AG09309 (cell line): ENCODE measurements around the gene CD226.
"Not testable (repeated sequence)": the region's sequence is repeated elsewhere in the genome, so short reads cannot be mapped to it uniquely, and the experiment has no call there.

Experiments used
- DNase-seq: peaks from one replicate; pipeline ENCODE4 v3.0.0-alpha.2; 2010; ENCODE audit warnings: low read depth
- H3K4me3 ChIP-seq: 2 replicates; pipeline ENCODE4 v1.5.1; 2011; ENCODE audit warnings: mild to moderate bottlenecking, low read depth, low read length, moderate library complexity; ENCODE audit not compliant: control insufficient read depth
- TF ChIP-seq, protein P1 (sequence below): IDR thresholded peaks from 2 replicates; pipeline ENCODE4 v1.5.1; 2011; ENCODE audit warnings: mild to moderate bottlenecking, low read depth, low read length, inconsistent platforms; ENCODE audit not compliant: insufficient read depth, control insufficient read depth; ENCODE audit errors: missing control alignments

Gene CD226

GRCh38 chr18:69916412-69916811 is 31.3 kb downstream of the CD226 start:
- H3K4me3 ChIP-seq, result no peak overlapping the region
- DNase-seq, result no peak
- TF ChIP-seq, protein P1, sequence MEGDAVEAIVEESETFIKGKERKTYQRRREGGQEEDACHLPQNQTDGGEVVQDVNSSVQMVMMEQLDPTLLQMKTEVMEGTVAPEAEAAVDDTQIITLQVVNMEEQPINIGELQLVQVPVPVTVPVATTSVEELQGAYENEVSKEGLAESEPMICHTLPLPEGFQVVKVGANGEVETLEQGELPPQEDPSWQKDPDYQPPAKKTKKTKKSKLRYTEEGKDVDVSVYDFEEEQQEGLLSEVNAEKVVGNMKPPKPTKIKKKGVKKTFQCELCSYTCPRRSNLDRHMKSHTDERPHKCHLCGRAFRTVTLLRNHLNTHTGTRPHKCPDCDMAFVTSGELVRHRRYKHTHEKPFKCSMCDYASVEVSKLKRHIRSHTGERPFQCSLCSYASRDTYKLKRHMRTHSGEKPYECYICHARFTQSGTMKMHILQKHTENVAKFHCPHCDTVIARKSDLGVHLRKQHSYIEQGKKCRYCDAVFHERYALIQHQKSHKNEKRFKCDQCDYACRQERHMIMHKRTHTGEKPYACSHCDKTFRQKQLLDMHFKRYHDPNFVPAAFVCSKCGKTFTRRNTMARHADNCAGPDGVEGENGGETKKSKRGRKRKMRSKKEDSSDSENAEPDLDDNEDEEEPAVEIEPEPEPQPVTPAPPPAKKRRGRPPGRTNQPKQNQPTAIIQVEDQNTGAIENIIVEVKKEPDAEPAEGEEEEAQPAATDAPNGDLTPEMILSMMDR, result peak; percentile 2

DNA sequence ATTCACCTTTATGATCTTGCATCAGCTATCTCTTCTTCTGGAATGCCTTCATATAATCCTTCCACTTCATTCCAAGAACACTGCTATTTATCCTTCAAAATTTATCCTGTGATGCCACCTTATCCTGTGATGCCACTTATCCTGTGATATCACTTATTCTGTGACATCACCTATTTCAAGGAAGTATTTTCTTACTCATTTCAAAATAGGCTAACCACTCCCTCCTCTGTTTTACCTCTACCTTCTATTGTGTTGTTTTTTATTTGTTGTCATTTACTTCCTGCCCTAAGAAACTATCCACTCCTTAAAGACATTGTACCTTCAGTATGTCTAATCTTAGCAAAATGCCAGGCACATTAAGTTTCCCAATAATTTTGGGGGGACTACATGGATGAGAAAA is 38.8 kb downstream of the CD226 start:
- TF ChIP-seq, protein P1, result no peak
- no peak for DNase-seq
- H3K4me3 ChIP-seq, result no peak overlapping the region

GRCh38 chr18:69906765-69907164 is 40.9 kb downstream of the CD226 start:
- TF ChIP-seq, protein P1, result no peak
- no peak for DNase-seq
- H3K4me3 ChIP-seq, result no peak overlapping the region

- no peak for DNase-seq
- TF ChIP-seq, protein P1, result no peak
- no peak overlapping the region for H3K4me3 ChIP-seq
These were observed 46.7 kb downstream of the CD226 start for GRCh38 chr18:69900941-69901340.

GRCh38 chr18:69899154-69899923 is 48.3 kb downstream of the CD226 start:
- not testable (repeated sequence) for H3K4me3 ChIP-seq, DNase-seq

DNA sequence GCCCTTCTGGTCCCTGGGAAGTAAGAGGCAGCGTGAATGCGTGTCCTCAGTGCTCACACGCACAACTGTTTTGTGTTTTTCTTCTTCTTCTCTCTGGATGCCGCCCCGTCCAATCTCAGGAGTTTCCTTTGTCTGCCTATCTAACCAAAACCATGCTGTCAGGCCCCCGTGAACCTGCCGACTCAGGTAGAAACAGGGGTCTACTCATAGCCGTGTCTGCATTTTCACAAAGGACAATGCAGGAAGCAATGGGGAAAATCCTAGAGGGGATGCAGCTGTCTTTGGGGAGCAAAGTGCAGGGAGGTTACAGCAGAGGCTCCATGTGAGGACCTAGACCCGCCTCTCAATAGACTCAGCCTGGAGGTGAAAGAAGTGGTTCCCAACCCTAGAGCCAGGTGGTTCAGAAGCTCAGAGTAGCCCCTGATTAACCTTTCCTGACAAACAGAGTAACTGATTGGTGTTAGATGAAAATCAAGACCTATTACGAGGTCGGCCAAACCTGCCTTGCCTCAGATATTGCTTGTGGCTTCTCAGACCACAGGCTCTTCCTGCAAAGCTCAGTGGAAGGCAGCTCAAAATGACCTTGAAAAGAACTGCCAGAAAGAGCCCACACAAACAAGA is 49.3 kb downstream of the CD226 start:
- no peak for DNase-seq
- H3K4me3 ChIP-seq, result no peak overlapping the region
- TF ChIP-seq, protein P1, result no peak

- no peak overlapping the region for H3K4me3 ChIP-seq
These were observed 50.1 kb downstream of the CD226 start for GRCh38 chr18:69897397-69898108.

More at GRCh38 chr18:69897397-69898108, 50.1 kb downstream of the CD226 start:
- DNase-seq, result no peak
- TF ChIP-seq, protein P1, result no peak
